HG03571 (cell line): ENCODE data around the gene ANXA11.

Experiments
- ATAC-seq: cut with Tn5 transposase; IDR thresholded peaks from one replicate; pipeline ENCODE4 v1.9.1; 2021; ENCODE audit not compliant: unreplicated experiment

The ANXA11 gene

GRCh38 chr10:80166581-80167470 is 38.5 kb downstream of the ANXA11 start:
- ATAC-seq = no peak

GRCh38 chr10:80165173-80165572 is 40.2 kb downstream of the ANXA11 start:
- ATAC-seq = no peak

- ATAC-seq = no peak
Measured at GRCh38 chr10:80164596-80164995, 40.7 kb downstream of the ANXA11 start.

GRCh38 chr10:80163741-80164341 is 41.5 kb downstream of the ANXA11 start:
- ATAC-seq = no peak

- ATAC-seq = no peak
Measured at GRCh38 chr10:80161321-80162083, 43.8 kb downstream of the ANXA11 start.

GRCh38 chr10:80160361-80161320 is 44.7 kb downstream of the ANXA11 start:
- no peak for ATAC-seq

GRCh38 chr10:80159166-80159873 is 46.0 kb downstream of the ANXA11 start:
- ATAC-seq = no peak

GRCh38 chr10:80158598-80159127 is 46.7 kb downstream of the ANXA11 start:
- no peak for ATAC-seq

- ATAC-seq = no peak
Measured at GRCh38 chr10:80158126-80158525, 47.2 kb downstream of the ANXA11 start.

GRCh38 chr10:80157561-80157960 is 47.8 kb downstream of the ANXA11 start:
- ATAC-seq = no peak

- no peak for ATAC-seq
Measured at GRCh38 chr10:80156216-80156615, 49.1 kb downstream of the ANXA11 start.

- ATAC-seq = no peak
Measured at GRCh38 chr10:80155696-80156215, 49.6 kb downstream of the ANXA11 start.

- no peak for ATAC-seq
Measured at GRCh38 chr10:80154978-80155695, 50.2 kb downstream of the ANXA11 start.

GRCh38 chr10:80154626-80154977 is 50.7 kb downstream of the ANXA11 start:
- no peak for ATAC-seq

- no peak for ATAC-seq
Measured at GRCh38 chr10:80153460-80153859, 51.9 kb downstream of the ANXA11 start.

- ATAC-seq = no peak
Measured at GRCh38 chr10:80152820-80153219, 52.5 kb downstream of the ANXA11 start.

- no peak for ATAC-seq
Measured at GRCh38 chr10:80150172-80150571, 55.2 kb downstream of the ANXA11 start.

GRCh38 chr10:80149123-80149522 is 56.2 kb downstream of the ANXA11 start:
- no peak for ATAC-seq
